Activated CD4-positive, alpha-beta T cell treated with anti-CD3 and anti-CD28 coated beads, Interleukin-2, amount 50 U/mL, for 16 hours (primary cell): ENCODE results near the gene OR8K5.
"Not testable (repeated sequence)": the region's sequence is repeated elsewhere in the genome, so short reads cannot be mapped to it uniquely, and the experiment has no call there.

Experiments used
- DNase-seq: peaks from one replicate; pipeline ENCODE4 v3.0.0-alpha.2; 2020

OR8K5 gene

GRCh38 chr11:56160217-56160616 is at the start of gene OR8K5:
TSS of gene OR8K5 (minus strand) at chr11:56160317. CDS start at chr11:56160317, 0 bp downstream.
- no peak for DNase-seq

GRCh38 chr11:56207790-56208189 is 47.7 kb upstream of the OR8K5 start:
- DNase-seq = no peak

- no peak for DNase-seq
These were observed 37.2 kb upstream of the OR8K5 start for GRCh38 chr11:56197367-56197766.

- no peak for DNase-seq
These were observed 36.6 kb upstream of the OR8K5 start for GRCh38 chr11:56196705-56197104.

- DNase-seq = no peak
These were observed 28.5 kb upstream of the OR8K5 start for GRCh38 chr11:56188602-56189001.

GRCh38 chr11:56183459-56183858 is 23.3 kb upstream of the OR8K5 start:
- no peak for DNase-seq

GRCh38 chr11:56176318-56176717 is 16.2 kb upstream of the OR8K5 start, which contains the start of gene OR5J2:
TSS of gene OR5J2 (plus strand) at chr11:56176618. CDS start at chr11:56176618, 0 bp downstream.
- no peak for DNase-seq

GRCh38 chr11:56172256-56172830 is 12.2 kb upstream of the OR8K5 start:
- no peak for DNase-seq

- DNase-seq = no peak
These were observed 3.7 kb upstream of the OR8K5 start for GRCh38 chr11:56163804-56164203.

- no peak for DNase-seq
These were observed 7.8 kb downstream of the OR8K5 start for GRCh38 chr11:56152333-56152732.

- DNase-seq = no peak
These were observed 8.7 kb downstream of the OR8K5 start for GRCh38 chr11:56151376-56151775.

GRCh38 chr11:56143681-56144080 is 16.4 kb downstream of the OR8K5 start:
- DNase-seq = not testable (repeated sequence)

GRCh38 chr11:56140151-56140661 is 19.9 kb downstream of the OR8K5 start, which contains the start of gene OR8J3:
TSS of gene OR8J3 (minus strand) at chr11:56140201. CDS start at chr11:56137718, 2,483 bp downstream.
- DNase-seq = no peak

GRCh38 chr11:56122073-56122472 is 38.0 kb downstream of the OR8K5 start, which contains the start of gene OR8H3:
TSS of gene OR8H3 (plus strand) at chr11:56122373. CDS start at chr11:56122373, 0 bp downstream.
- no peak for DNase-seq
